ENCODE measurements around the gene LHX4. TPM values are rescaled to one million over a fixed set of nuclear protein-coding genes. Genes with fewer than 3 reads are reported as not detected.

Gene LHX4
- total RNA-seq, 4 donors from 2014 or later = 0.08 to 1.2 (median 0.31) TPM

GRCh38 chr1:180193141-180194047, 36.7 kb upstream of the LHX4 start:
- WGBS = 88% methylated on average over 18 of the region's 18 CpGs
- no peak for TF ChIP-seq POLR2A (IDR thresholded peaks at IDR 0.05)
- no peak for TF ChIP-seq EP300 (IDR thresholded peaks at IDR 0.05)
- TF ChIP-seq, protein P1, sequence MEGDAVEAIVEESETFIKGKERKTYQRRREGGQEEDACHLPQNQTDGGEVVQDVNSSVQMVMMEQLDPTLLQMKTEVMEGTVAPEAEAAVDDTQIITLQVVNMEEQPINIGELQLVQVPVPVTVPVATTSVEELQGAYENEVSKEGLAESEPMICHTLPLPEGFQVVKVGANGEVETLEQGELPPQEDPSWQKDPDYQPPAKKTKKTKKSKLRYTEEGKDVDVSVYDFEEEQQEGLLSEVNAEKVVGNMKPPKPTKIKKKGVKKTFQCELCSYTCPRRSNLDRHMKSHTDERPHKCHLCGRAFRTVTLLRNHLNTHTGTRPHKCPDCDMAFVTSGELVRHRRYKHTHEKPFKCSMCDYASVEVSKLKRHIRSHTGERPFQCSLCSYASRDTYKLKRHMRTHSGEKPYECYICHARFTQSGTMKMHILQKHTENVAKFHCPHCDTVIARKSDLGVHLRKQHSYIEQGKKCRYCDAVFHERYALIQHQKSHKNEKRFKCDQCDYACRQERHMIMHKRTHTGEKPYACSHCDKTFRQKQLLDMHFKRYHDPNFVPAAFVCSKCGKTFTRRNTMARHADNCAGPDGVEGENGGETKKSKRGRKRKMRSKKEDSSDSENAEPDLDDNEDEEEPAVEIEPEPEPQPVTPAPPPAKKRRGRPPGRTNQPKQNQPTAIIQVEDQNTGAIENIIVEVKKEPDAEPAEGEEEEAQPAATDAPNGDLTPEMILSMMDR (IDR thresholded peaks at IDR 0.05) = no peak
- no peak for TF ChIP-seq POLR2AphosphoS5 (IDR thresholded peaks at IDR 0.05)
- DNase-seq (ENCODE audit: low spot score in 2 of 2) = no peak
- Histone ChIP-seq H3K4me3 (no peak overlapping the region), H3K36me3 (peaks cover 86% of the 10 kb centered on the region), H3K4me1 (no peaks in the 10 kb centered on the region), H3K9me3 (no peaks in the 10 kb centered on the region), H3K27me3 (no peaks in the 10 kb centered on the region), H3K27ac (no peak overlapping the region)

DNA sequence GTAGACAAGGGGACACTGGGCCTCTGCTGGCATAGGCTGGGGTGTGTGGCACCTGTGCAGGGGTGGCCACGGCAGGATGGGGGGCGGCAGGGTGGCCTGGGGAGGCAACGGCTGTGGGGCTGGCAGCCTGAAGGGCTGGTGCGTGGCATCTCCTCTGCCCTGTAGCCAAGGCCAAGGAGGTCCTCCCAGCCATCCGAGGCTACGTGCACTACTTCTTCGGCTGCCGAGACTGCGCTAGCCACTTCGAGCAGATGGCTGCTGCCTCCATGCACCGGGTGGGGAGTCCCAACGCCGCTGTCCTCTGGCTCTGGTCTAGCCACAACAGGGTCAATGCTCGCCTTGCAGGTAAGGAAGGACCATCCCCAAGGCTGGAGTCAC, 36.0 kb upstream of the LHX4 start:
- Histone ChIP-seq H3K36me3 (peaks cover 80% of the 10 kb centered on the region), H3K9me3 (no peaks in the 10 kb centered on the region), H3K4me3 (no peak overlapping the region), H3K27me3 (no peaks in the 10 kb centered on the region), H3K4me1 (no peaks in the 10 kb centered on the region), H3K27ac (no peak overlapping the region)
- WGBS = 100% methylated on average over 2 of the region's 14 CpGs
- DNase-seq (ENCODE audit: low spot score in 2 of 2) = no peak
- TF ChIP-seq EP300 (IDR thresholded peaks at IDR 0.05) = no peak
- TF ChIP-seq, protein P1 (IDR thresholded peaks at IDR 0.05) = no peak

DNA sequence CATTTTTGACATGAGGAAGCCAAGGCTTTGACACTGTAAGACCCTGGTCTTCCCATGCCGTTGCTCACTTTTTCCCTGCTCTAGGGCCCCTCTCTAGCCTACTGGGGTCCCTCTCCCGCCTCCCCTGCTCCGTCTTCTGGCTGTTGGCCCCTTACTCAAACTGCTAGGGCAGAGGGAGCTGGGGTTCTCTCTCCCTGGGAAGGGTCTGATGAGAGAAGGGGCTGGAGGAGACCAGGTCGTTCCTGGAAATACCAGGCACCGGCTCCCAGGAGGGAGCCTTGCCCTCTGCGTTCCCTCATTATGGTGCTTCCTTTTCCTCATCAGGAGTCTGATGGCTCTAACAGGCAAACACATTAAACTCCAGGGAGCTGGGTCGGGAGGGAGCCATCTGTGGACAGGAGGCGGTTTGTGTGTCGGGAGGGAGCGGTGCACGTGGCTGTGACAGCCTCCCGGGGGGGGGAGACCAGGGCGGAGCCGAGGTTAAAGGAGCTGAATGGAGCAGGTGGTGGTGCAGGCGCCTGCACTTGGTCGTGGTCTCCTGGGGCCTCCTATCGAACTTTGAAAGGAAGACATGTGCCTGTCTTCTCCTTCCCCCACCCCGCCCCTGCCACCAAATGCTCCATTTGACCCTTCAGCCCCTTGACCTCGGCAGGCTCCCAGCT, 35.4 kb upstream of the LHX4 start:
- Histone ChIP-seq H3K36me3 (peaks cover 74% of the 10 kb centered on the region), H3K9me3 (no peaks in the 10 kb centered on the region), H3K27me3 (no peaks in the 10 kb centered on the region), H3K4me3 (no peak overlapping the region), H3K4me1 (no peaks in the 10 kb centered on the region), H3K27ac (no peak overlapping the region)
- TF ChIP-seq POLR2A (IDR thresholded peaks at IDR 0.05) (no peak), EP300 (IDR thresholded peaks at IDR 0.05) (no peak), POLR2AphosphoS5 (IDR thresholded peaks at IDR 0.05) (no peak)
- TF ChIP-seq, protein P1 (IDR thresholded peaks at IDR 0.05) = no peak
- DNase-seq (ENCODE audit: low spot score in 2 of 2) = no peak
- WGBS = 82% methylated on average over 19 of the region's 19 CpGs

- H3K4me1 ChIP-seq = no peaks in the 10 kb centered on the region
- H3K27ac ChIP-seq = no peak overlapping the region
- no peak for TF ChIP-seq POLR2AphosphoS5 (IDR thresholded peaks at IDR 0.05)
- TF ChIP-seq, protein P1 (IDR thresholded peaks at IDR 0.05) = no peak
- no peaks in the 10 kb centered on the region for H3K9me3 ChIP-seq
- 85% methylated on average over 3 of the region's 3 CpGs for WGBS
- no peak overlapping the region for H3K4me3 ChIP-seq
- no peaks in the 10 kb centered on the region for H3K27me3 ChIP-seq
- no peak for DNase-seq (ENCODE audit: low spot score in 2 of 2)
- peaks cover 66% of the 10 kb centered on the region for H3K36me3 ChIP-seq
Observed at GRCh38 chr1:180195401-180195800, 34.7 kb upstream of the LHX4 start.

GRCh38 chr1:180195916-180196315, 34.1 kb upstream of the LHX4 start:
- Histone ChIP-seq H3K4me1 (no peaks in the 10 kb centered on the region), H3K4me3 (no peak overlapping the region)
- WGBS = 97% methylated on average over 7 of the region's 9 CpGs

More at GRCh38 chr1:180195916-180196315, 34.1 kb upstream of the LHX4 start:
- Histone ChIP-seq H3K27ac (no peak overlapping the region), H3K27me3 (no peaks in the 10 kb centered on the region), H3K9me3 (no peaks in the 10 kb centered on the region), H3K36me3 (peaks cover 61% of the 10 kb centered on the region)
- TF ChIP-seq EP300 (IDR thresholded peaks at IDR 0.05) = no peak
- TF ChIP-seq POLR2A (IDR thresholded peaks at IDR 0.05) = no peak
- TF ChIP-seq, protein P1 (IDR thresholded peaks at IDR 0.05) = no peak
- no peak for TF ChIP-seq POLR2AphosphoS5 (IDR thresholded peaks at IDR 0.05)
- no peak for DNase-seq (ENCODE audit: low spot score in 2 of 2)

All from suprapubic skin (tissue), 4 donors.